ENCODE results near the gene C3orf20. TPM values are rescaled to one million over a fixed set of nuclear protein-coding genes. Genes with fewer than 3 reads are reported as not detected.

The C3orf20 gene
- total RNA-seq, 1 experiment from 2014 or later, result not detected

- TF ChIP-seq RELA (CRISPR knock-in tag; IDR thresholded peaks at IDR 0.05; ENCODE audit: borderline replicate concordance), result no peak
These were observed 146.2 kb downstream of the C3orf20 start (continued) for GRCh38 chr3:14821151-14821550.

GRCh38 chr3:14822134-14822533, 147.2 kb downstream of the C3orf20 start:
- no peak for ATAC-seq
- no peaks in the 10 kb centered on the region for H3K27me3 Mint-ChIP-seq (ENCODE audit: low read depth)
- peaks cover 23% of the 10 kb centered on the region for H3K4me1 Mint-ChIP-seq
- H3K9me3 Mint-ChIP-seq, result no peaks in the 10 kb centered on the region
- H3K36me3 Mint-ChIP-seq, result peaks cover 5% of the 10 kb centered on the region; the same call in 1 of the 2 replicates
- H3K4me3 Mint-ChIP-seq, result no peak overlapping the region
- CTCF ChIA-PET, result interaction anchor here (1.1 to 2.2 kb wide), 7 partner anchors 17 to 99 kb away, joined by 3 to 8 read pairs (median 7); no protein-coding TSS in a partner anchor
- DNase-seq (ENCODE audit: low spot score), result no peak
- no peak for TF ChIP-seq OVOL2 (CRISPR knock-in tag; IDR thresholded peaks at IDR 0.05; ENCODE audit: borderline replicate concordance)
- TF ChIP-seq AR (CRISPR knock-in tag; IDR thresholded peaks at IDR 0.05), result no peak
- no peak overlapping the region for H3K27ac Mint-ChIP-seq
- POLR2A ChIA-PET, result no interaction called here

Other genes starting within 250 kb of the C3orf20 start
- gene GRIP2, start 134.8 kb upstream of the C3orf20 start, total RNA-seq (2021), result 11.4 to 12.0 TPM (median 11.7 TPM) in 3 replicates
- 11.3 to 16.0 TPM (median 13.8 TPM) in 3 replicates for gene CCDC174, start 23.4 kb upstream of the C3orf20 start, total RNA-seq (2021)
- 18.3 to 20.0 TPM (median 19.3 TPM) in 3 replicates for gene FGD5, start 143.8 kb downstream of the C3orf20 start, total RNA-seq (2021)

All from WTC11 (cell line).